SK-N-SH (cell line): Measurements from ENCODE around the gene CDH2. TPM values are rescaled to one million over a fixed set of nuclear protein-coding genes. Genes with fewer than 3 reads are reported as not detected.

Experiments used
- CTCF ChIA-PET: fragments of 300-600, 350-600 bp; formaldehyde crosslinking; extraction: SDS; loops from one replicate; lab custom pipeline; 2021; lab: Yijun Ruan, JAX
- POLR2A ChIA-PET: fragments of 350-600 bp; sonication (Branson Sonifier 250); formaldehyde crosslinking; extraction: SDS; loops from one replicate; lab custom pipeline; 2020; ENCODE audit warnings: antibody characterized with exemption, inconsistent platforms; lab: Yijun Ruan, JAX
- DNase-seq: peaks from one replicate; pipeline ENCODE4 v3.0.0; 2012
- H2AFZ ChIP-seq: fragments of 200-600 bp; sonication (generic); 2 replicates; pipeline ENCODE4 v1.8.1; 2016; ENCODE audit warnings: antibody characterized with exemption, mild to moderate bottlenecking, low read depth
- H3F3A ChIP-seq: fragments of 200-600 bp; sonication (generic); replicated peaks from 2 replicates; pipeline ENCODE3; 2016; ENCODE audit warnings: antibody characterized with exemption, mild to moderate bottlenecking; ENCODE audit not compliant: insufficient read depth
- H3K27ac ChIP-seq, 2 experiments: fragments of 200-500 bp in 1 of 2; fragments of 200-600 bp in 1 of 2; sonication (Bioruptor generic) in 1 of 2; sonication (generic), shearing (Covaris generic) in 1 of 2; 2 replicates each; pipeline versions ENCODE4 v1.5.1 to v1.6.1; 2014 to 2016; ENCODE audit warnings: low read depth in 2 of 2, inconsistent platforms in 1 of 2, low read length in 1 of 2, mild to moderate bottlenecking in 1 of 2, mixed read lengths in 1 of 2
- H3K27me3 ChIP-seq: fragments of 200-600 bp; sonication (generic), shearing (Covaris generic); 2 replicates; pipeline ENCODE4 v1.6.1; 2016; ENCODE audit warnings: mixed run types; ENCODE audit not compliant: insufficient read depth
- H3K36me3 ChIP-seq, 2 experiments: fragments of 200-500 bp in 1 of 2; fragments of 200-600 bp in 1 of 2; sonication (Bioruptor generic) in 1 of 2; sonication (generic) in 1 of 2; replicated peaks in 1 of 2; 2 replicates each; pipeline versions ENCODE3 to v1.5.1; 2014 to 2016; ENCODE audit warnings: low read length in 1 of 2, mild to moderate bottlenecking in 1 of 2; ENCODE audit not compliant: insufficient read depth in 2 of 2, control insufficient read depth in 1 of 2
- H3K4me1 ChIP-seq, 2 experiments: fragments of 200-500 bp in 1 of 2; fragments of 200-600 bp in 1 of 2; sonication (Bioruptor generic) in 1 of 2; sonication (generic), shearing (Covaris generic) in 1 of 2; 2 replicates each; pipeline versions ENCODE4 v1.5.1 to v1.6.1; 2014 to 2016; ENCODE audit warnings: low read depth in 1 of 2, low read length in 1 of 2, mixed run types in 1 of 2; ENCODE audit not compliant: insufficient read depth in 2 of 2, control insufficient read depth in 1 of 2
- H3K4me2 ChIP-seq: fragments of 200-600 bp; sonication (generic), shearing (Covaris generic); 2 replicates; pipeline ENCODE4 v1.6.1; 2017; ENCODE audit warnings: mixed run types
- H3K4me3 ChIP-seq, 2 experiments: fragments of 200-500 bp in 1 of 2; fragments of 200-600 bp in 1 of 2; sonication (Bioruptor generic) in 1 of 2; sonication (generic), shearing (Covaris generic) in 1 of 2; 2 replicates each; pipeline versions ENCODE4 v1.5.1 to v1.8.1; 2014 to 2016; ENCODE audit warnings: low read depth in 2 of 2, inconsistent platforms in 1 of 2, low read length in 1 of 2, mild to moderate bottlenecking in 1 of 2, mixed read lengths in 1 of 2, moderate library complexity in 1 of 2
- H3K79me2 ChIP-seq: fragments of 200-600 bp; sonication (generic); 2 replicates; pipeline ENCODE4 v1.8.1; 2017; ENCODE audit warnings: mild to moderate bottlenecking; ENCODE audit not compliant: insufficient read depth
- H3K9ac ChIP-seq: fragments of 200-600 bp; sonication (generic); 2 replicates; pipeline ENCODE4 v1.6.1; 2017; ENCODE audit warnings: mixed run types
- H3K9me2 ChIP-seq: fragments of 200-600 bp; sonication (generic); 2 replicates; pipeline ENCODE4 v1.6.1; 2017; ENCODE audit warnings: mixed run types
- H3K9me3 ChIP-seq: fragments of 200-600 bp; sonication (generic); 2 replicates; pipeline ENCODE4 v1.6.1; 2017; ENCODE audit warnings: mixed run types, mild to moderate bottlenecking, moderate library complexity
- H4K20me1 ChIP-seq: fragments of 200-600 bp; sonication (generic); 2 replicates; pipeline ENCODE4 v1.6.1; 2017; ENCODE audit warnings: mild to moderate bottlenecking, mixed run types; ENCODE audit not compliant: insufficient read depth
- CHD2 ChIP-seq: fragments of 150-350 bp; IDR thresholded peaks from 2 replicates; pipeline ENCODE4 v1.6.1; 2018; ENCODE audit warnings: low read length; ENCODE audit not compliant: partially characterized antibody
- FOXJ3 ChIP-seq: sonication (generic); formaldehyde crosslinking; IDR thresholded peaks from 2 replicates; pipeline ENCODE4 v1.5.1; 2020; ENCODE audit warnings: mild to moderate bottlenecking, missing genetic modification reagents
- GABPA ChIP-seq: IDR thresholded peaks from 2 replicates; pipeline ENCODE4 v1.4.0; 2012; ENCODE audit warnings: low read depth, mild to moderate bottlenecking
- GATA2 ChIP-seq: sonication (generic); formaldehyde crosslinking; IDR thresholded peaks from 2 replicates; pipeline ENCODE4 v1.5.0; 2020; ENCODE audit warnings: mild to moderate bottlenecking, missing genetic modification reagents
- JUND ChIP-seq: IDR thresholded peaks from 2 replicates; pipeline ENCODE4 v1.4.0; 2012
- MAX ChIP-seq: IDR thresholded peaks from 2 replicates; pipeline ENCODE4 v1.4.0; 2012; ENCODE audit warnings: low read depth
- MEF2A ChIP-seq: IDR thresholded peaks from 2 replicates; pipeline ENCODE4 v1.4.0; 2012; ENCODE audit warnings: low read depth, borderline replicate concordance
- NFIC ChIP-seq: IDR thresholded peaks from 2 replicates; pipeline ENCODE4 v1.4.0; 2012; ENCODE audit warnings: borderline replicate concordance
- NRF1 ChIP-seq: IDR thresholded peaks from 2 replicates; pipeline ENCODE4 v1.6.1; 2012; ENCODE audit warnings: low read depth, mild to moderate bottlenecking, low read length
- PBX3 ChIP-seq: IDR thresholded peaks from 2 replicates; pipeline ENCODE4; 2012
- RCOR1 ChIP-seq: fragments of 150-350 bp; IDR thresholded peaks from 2 replicates; pipeline ENCODE4 v1.6.1; 2017; ENCODE audit warnings: antibody characterized with exemption, low read length
- REST ChIP-seq: IDR thresholded peaks from 2 replicates; pipeline ENCODE4 v1.6.1; 2012; ENCODE audit warnings: mild to moderate bottlenecking, low read depth, low read length, moderate library complexity
- RXRA ChIP-seq: IDR thresholded peaks from 2 replicates; pipeline ENCODE4 v1.4.0; 2012; ENCODE audit warnings: low read depth, mild to moderate bottlenecking, borderline replicate concordance
- SIN3A ChIP-seq: IDR thresholded peaks from 2 replicates; pipeline ENCODE4 v1.6.1; 2012; ENCODE audit warnings: low read depth, mild to moderate bottlenecking, low read length, moderate library complexity, borderline replicate concordance
- TAF1 ChIP-seq: IDR thresholded peaks from 2 replicates; pipeline ENCODE4 v1.6.1; 2012; ENCODE audit warnings: low read depth, mild to moderate bottlenecking, low read length, moderate library complexity, borderline replicate concordance
- TCF12 ChIP-seq: IDR thresholded peaks from 2 replicates; pipeline ENCODE4 v1.4.0; 2012
- TEAD4 ChIP-seq: IDR thresholded peaks from 2 replicates; pipeline ENCODE4 v1.4.0; 2012; ENCODE audit warnings: mild to moderate bottlenecking, borderline replicate concordance; ENCODE audit not compliant: insufficient read depth
- USF1 ChIP-seq: IDR thresholded peaks from 2 replicates; pipeline ENCODE4 v1.4.0; 2012; ENCODE audit warnings: low read depth, borderline replicate concordance
- USF2 ChIP-seq: fragments of 150-350 bp; IDR thresholded peaks from 2 replicates; pipeline ENCODE4 v1.6.1; 2017; ENCODE audit warnings: antibody characterized with exemption, low read length, low read depth, borderline replicate concordance
- WGBS: methylation state at CpG from one replicate; pipeline ENCODE4 v1.1.6; 2017; ENCODE audit warnings: low lambda C conversion rate; 5-methylcytosine and 5-hydroxymethylcytosine counted together
- polyA plus RNA-seq, 3 experiments: library from polyadenylated mRNA; depleted of rRNA; stranded (reverse); fragments of >200 nt; gene quantifications; 2 replicates each; pipeline ENCODE4 v1.2.3, GENCODE V29; 2012

Gene CDH2
- polyA plus RNA-seq, 1 of the 3 experiments (the other 2 are of a cell fraction), result 146 TPM

GRCh38 chr18:28185121-28185520 is 8.2 kb upstream of the CDH2 start:
- ChIA-PET POLR2A (no interaction called here), CTCF (interaction anchor here (3.5 kb wide), 1 partner anchor 7 kb away, joined by 11 read pairs; the partner anchor contains the start of gene CDH2)
- Histone ChIP-seq H3K9me2 (no peaks in the 10 kb centered on the region), H4K20me1 (no peaks in the 10 kb centered on the region), H3K9ac (no peak overlapping the region), H3K4me1 (peaks cover 0 to 10% of the 10 kb centered on the region in 2 experiments; a peak in 3 of 4 replicates), H3K4me2 (no peak overlapping the region), H2AFZ (no peak overlapping the region), H3K36me3 (no peaks in the 10 kb centered on the region), H3K9me3 (no peaks in the 10 kb centered on the region), H3K79me2 (peaks cover 22% of the 10 kb centered on the region), H3K4me3 (no peak overlapping the region), H3K27me3 (no peaks in the 10 kb centered on the region), H3F3A (peaks cover 29% of the 10 kb centered on the region), H3K27ac (no peak overlapping the region)
- DNase-seq, result no peak
- TF ChIP-seq TAF1 (no peak), MAX (no peak), USF1 (no peak), CHD2 (no peak), MEF2A (no peak)
- whole genome bisulfite sequencing, result 93% methylated on average over 3 of the region's 3 CpGs

GRCh38 chr18:28183418-28184078 is 6.6 kb upstream of the CDH2 start:
- Histone ChIP-seq H3K4me1 (peaks cover 0 to 10% of the 10 kb centered on the region in 2 experiments; a peak in 3 of 4 replicates), H3K36me3 (no peaks in the 10 kb centered on the region), H3K9me3 (no peaks in the 10 kb centered on the region), H3K4me3 (no peak overlapping the region; a peak in 1 of 4 replicates), H4K20me1 (no peaks in the 10 kb centered on the region), H3K79me2 (peaks cover 38% of the 10 kb centered on the region), H3K9me2 (no peaks in the 10 kb centered on the region), H3K27ac (peak overlapping the region; percentile 2 to 84; a peak in 3 of 4 replicates), H2AFZ (peak overlapping the region; percentile 58; the same call in 1 of the 2 replicates), H3K27me3 (no peaks in the 10 kb centered on the region), H3K4me2 (peak overlapping the region; percentile 62), H3F3A (peaks cover 32% of the 10 kb centered on the region), H3K9ac (peak overlapping the region; percentile 48; the same call in 1 of the 2 replicates)
- WGBS, result 29% methylated on average over 4 of the region's 4 CpGs
- no peak for DNase-seq
- ChIA-PET POLR2A (no interaction called here), CTCF (interaction anchor here (0.8 kb wide), 1 partner anchor 19 kb away, joined by 3 read pairs; no protein-coding TSS in a partner anchor)
- TF ChIP-seq TCF12, result peak; percentile 81
- TF ChIP-seq NRF1, result no peak
- TF ChIP-seq NFIC, result peak; percentile 50; the same call in 1 of the 2 replicates
- peak; percentile 66; the same call in 1 of the 2 replicates for TF ChIP-seq MAX
- TF ChIP-seq SIN3A, result no peak
- peak; percentile 87; the same call in 1 of the 2 replicates for TF ChIP-seq TEAD4
- no peak; the same call in 1 of the 2 replicates for TF ChIP-seq TAF1
- no peak for TF ChIP-seq REST
- no peak for TF ChIP-seq USF2
- TF ChIP-seq FOXJ3 (CRISPR knock-in tag), result no peak
- peak; percentile 78 for TF ChIP-seq PBX3
- no peak for TF ChIP-seq GABPA
- no peak for TF ChIP-seq GATA2 (CRISPR knock-in tag)
- TF ChIP-seq RXRA, result peak; percentile 64; the same call in 1 of the 2 replicates
- TF ChIP-seq JUND, result peak; percentile 78
- TF ChIP-seq CHD2, result no peak
- no peak for TF ChIP-seq RCOR1
